HepG2 (cell line): ENCODE results near the gene PLEKHH3. TPM values are rescaled to one million over a fixed set of nuclear protein-coding genes. Genes with fewer than 3 reads are reported as not detected.
A peak's percentile ranks its signal among the peaks of the same experiment; 100 is the strongest.

Experiments used
- CREBL2 ChIP-seq: sonication (generic); formaldehyde crosslinking; IDR thresholded peaks from 2 replicates; pipeline ENCODE4 v1.8.1; 2023; ENCODE audit warnings: missing genetic modification reagents, mild to moderate bottlenecking, borderline replicate concordance
- ELF3 ChIP-seq: IDR thresholded peaks from 2 replicates; pipeline ENCODE4 v1.6.1; 2016; ENCODE audit warnings: missing genetic modification reagents, missing compliant biosample characterization
- RBM22 ChIP-seq: fragments of 200-400 bp; formaldehyde crosslinking; optimal IDR thresholded peaks from 2 replicates; pipeline ENCODE3; 2017; ENCODE audit warnings: mild to moderate bottlenecking, low read length, moderate library complexity
- REXO4 ChIP-seq: sonication (generic); formaldehyde crosslinking; IDR thresholded peaks from 2 replicates; pipeline ENCODE4 v1.8.0; 2022; ENCODE audit warnings: missing genetic modification reagents, mild to moderate bottlenecking, borderline replicate concordance
- RFXANK ChIP-seq: IDR thresholded peaks from 2 replicates; pipeline ENCODE4 v1.6.1; 2016
- RNF219 ChIP-seq: sonication (generic); formaldehyde crosslinking; IDR thresholded peaks from 2 replicates; pipeline ENCODE4 v1.5.0; 2020; ENCODE audit warnings: mild to moderate bottlenecking, missing genetic modification reagents
- SP1 ChIP-seq, 2 experiments: fragments of 450-650 bp in 1 of 2; sonication (generic) in 1 of 2; formaldehyde crosslinking in 1 of 2; IDR thresholded peaks; 2 replicates each; pipeline versions ENCODE4 v1.4.0 to v1.6.1; 2016 to 2020; ENCODE audit warnings: missing genetic modification reagents in 1 of 2
- ZBTB20 ChIP-seq: sonication (generic); formaldehyde crosslinking; IDR thresholded peaks from 2 replicates; pipeline ENCODE4 v1.8.1; 2023; ENCODE audit warnings: missing genetic modification reagents, low read depth, mild to moderate bottlenecking, borderline replicate concordance
- ZIK1 ChIP-seq: sonication (generic); formaldehyde crosslinking; IDR thresholded peaks from 2 replicates; pipeline ENCODE4 v1.5.0; 2020; ENCODE audit warnings: mild to moderate bottlenecking, low read depth, missing genetic modification reagents, borderline replicate concordance
- ZKSCAN5 ChIP-seq: sonication (generic); formaldehyde crosslinking; IDR thresholded peaks from 2 replicates; pipeline ENCODE4 v1.5.1; 2020; ENCODE audit warnings: mild to moderate bottlenecking, missing genetic modification reagents
- ZNF124 ChIP-seq: sonication (generic); formaldehyde crosslinking; IDR thresholded peaks from 2 replicates; pipeline ENCODE4 v1.4.0; 2020; ENCODE audit warnings: missing genetic modification reagents
- ZNF552 ChIP-seq: sonication (generic); formaldehyde crosslinking; IDR thresholded peaks from 2 replicates; pipeline ENCODE4 v1.9.0; 2022; ENCODE audit warnings: missing genetic modification reagents, mild to moderate bottlenecking, borderline replicate concordance
- ZNF574 ChIP-seq: sonication (generic); formaldehyde crosslinking; IDR thresholded peaks from 2 replicates; pipeline ENCODE4 v1.4.0; 2020; ENCODE audit warnings: missing genetic modification reagents
- ZNF678 ChIP-seq: sonication (generic); formaldehyde crosslinking; IDR thresholded peaks from 2 replicates; pipeline ENCODE4 v1.4.0; 2020; ENCODE audit warnings: mild to moderate bottlenecking, missing genetic modification reagents
- ZSCAN21 ChIP-seq: sonication (generic); formaldehyde crosslinking; IDR thresholded peaks from 2 replicates; pipeline ENCODE4 v1.8.0; 2022; ENCODE audit warnings: mild to moderate bottlenecking, missing genetic modification reagents, moderate library complexity, borderline replicate concordance
- polyA plus RNA-seq, 8 experiments: library from polyadenylated mRNA; depleted of rRNA in 3 of 8; stranded (reverse) in 7 of 8; unstranded in 1 of 8; fragments of >200 nt; fragmentation: Illumina TruSeq in 4 of 8; extraction: Trizol in 4 of 8; gene quantifications; 2 replicates each; pipeline versions ENCODE4 v1.2.1 to v1.2.3, GENCODE V29; 2011 to 2016; ENCODE audit warnings: low read depth in 4 of 8, missing spikeins in 1 of 8, mixed read lengths in 1 of 8; ENCODE audit not compliant: insufficient read depth in 1 of 8
- total RNA-seq, 5 experiments: library from RNA; depleted of rRNA; stranded (reverse); fragments of >200 nt; fragmentation: Illumina TruSeq; extraction: Trizol; gene quantifications; 2 replicates each; pipeline ENCODE4 v1.2.3, GENCODE V29; 2016; ENCODE audit warnings: low read depth in 1 of 5
- TF ChIP-seq, protein P1 (sequence below): sonication (generic); formaldehyde crosslinking; IDR thresholded peaks from 2 replicates; pipeline ENCODE4 v1.5.0; 2020; ENCODE audit warnings: mild to moderate bottlenecking, missing genetic modification reagents
- TF ChIP-seq, protein P2 (sequence below): sonication (generic); formaldehyde crosslinking; IDR thresholded peaks from 2 replicates; pipeline ENCODE4 v1.5.1; 2020; ENCODE audit warnings: mild to moderate bottlenecking, missing genetic modification reagents, moderate library complexity

PLEKHH3 gene
- total and polyA plus RNA-seq, 2 of the 13 experiments (the other 11 are each of a cell fraction or from before 2014, with no cell fraction given): 6.0 to 19.9 TPM

DNA sequence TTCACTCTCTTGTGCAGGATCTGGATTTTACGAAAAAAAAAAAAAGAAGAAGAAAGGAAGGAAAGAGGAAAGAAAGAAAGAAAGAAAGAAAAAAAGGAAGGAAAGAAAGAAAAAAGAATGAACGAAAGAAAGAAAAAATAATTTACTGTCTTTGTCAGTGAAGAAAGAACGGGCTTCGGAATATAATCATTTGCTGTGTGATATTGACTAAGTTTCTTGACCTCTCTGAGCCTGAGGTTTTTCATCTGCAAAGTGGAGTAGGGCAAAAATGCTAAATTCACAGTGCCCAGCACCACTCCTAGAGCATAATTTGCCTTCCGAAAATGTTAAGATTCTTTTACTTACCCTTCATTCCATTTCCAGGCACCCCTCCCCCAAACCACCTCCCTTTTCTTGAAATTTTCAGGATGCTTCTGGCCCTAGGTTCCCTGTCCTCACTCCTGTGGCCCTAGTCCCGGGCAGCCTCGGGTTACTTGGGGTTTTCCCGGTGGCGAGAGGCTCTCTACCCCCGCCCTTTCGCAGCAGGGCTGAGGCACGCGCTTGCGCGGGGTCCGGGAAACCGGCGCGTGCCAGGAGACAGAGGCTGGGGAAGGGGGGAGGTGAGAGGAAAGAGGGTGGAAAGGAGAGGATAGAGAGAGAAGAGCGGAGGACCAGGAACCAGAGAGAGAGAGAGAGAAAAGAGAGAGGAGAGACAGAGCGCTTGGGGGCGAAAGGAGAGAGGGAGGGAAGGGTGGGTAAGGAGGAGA lies 5.4 kb upstream of the PLEKHH3 start, which contains the start of gene CNTNAP1 (continued):
- TF ChIP-seq ZNF678 (no peak), SP1 (IDR thresholded peaks at IDR 0.05) (no peak), SP1 (CRISPR knock-in tag; IDR thresholded peaks at IDR 0.05) (no peak), ZKSCAN5 (CRISPR knock-in tag) (no peak), RNF219 (CRISPR knock-in tag) (no peak), ZSCAN21 (CRISPR knock-in tag) (no peak), REXO4 (CRISPR knock-in tag) (no peak), ZIK1 (CRISPR knock-in tag) (no peak), ZNF552 (CRISPR knock-in tag) (no peak), RFXANK (CRISPR knock-in tag) (0 out of 2 replicates have a peak, but pooled peaks have one; percentile 13), RBM22 (no peak), ZNF574 (no peak; the same call in 1 of the 2 replicates), ELF3 (no peak), ZBTB20 (CRISPR knock-in tag) (no peak; the same call in 1 of the 2 replicates), CREBL2 (CRISPR knock-in tag) (no peak), ZNF124 (peak; percentile 50; the same call in 1 of the 2 replicates)
- TF ChIP-seq, protein P1, sequence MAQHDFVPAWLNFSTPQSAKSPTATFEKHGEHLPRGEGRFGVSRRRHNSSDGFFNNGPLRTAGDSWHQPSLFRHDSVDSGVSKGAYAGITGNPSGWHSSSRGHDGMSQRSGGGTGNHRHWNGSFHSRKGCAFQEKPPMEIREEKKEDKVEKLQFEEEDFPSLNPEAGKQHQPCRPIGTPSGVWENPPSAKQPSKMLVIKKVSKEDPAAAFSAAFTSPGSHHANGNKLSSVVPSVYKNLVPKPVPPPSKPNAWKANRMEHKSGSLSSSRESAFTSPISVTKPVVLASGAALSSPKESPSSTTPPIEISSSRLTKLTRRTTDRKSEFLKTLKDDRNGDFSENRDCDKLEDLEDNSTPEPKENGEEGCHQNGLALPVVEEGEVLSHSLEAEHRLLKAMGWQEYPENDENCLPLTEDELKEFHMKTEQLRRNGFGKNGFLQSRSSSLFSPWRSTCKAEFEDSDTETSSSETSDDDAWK (CRISPR knock-in tag): no peak
- TF ChIP-seq, protein P2, sequence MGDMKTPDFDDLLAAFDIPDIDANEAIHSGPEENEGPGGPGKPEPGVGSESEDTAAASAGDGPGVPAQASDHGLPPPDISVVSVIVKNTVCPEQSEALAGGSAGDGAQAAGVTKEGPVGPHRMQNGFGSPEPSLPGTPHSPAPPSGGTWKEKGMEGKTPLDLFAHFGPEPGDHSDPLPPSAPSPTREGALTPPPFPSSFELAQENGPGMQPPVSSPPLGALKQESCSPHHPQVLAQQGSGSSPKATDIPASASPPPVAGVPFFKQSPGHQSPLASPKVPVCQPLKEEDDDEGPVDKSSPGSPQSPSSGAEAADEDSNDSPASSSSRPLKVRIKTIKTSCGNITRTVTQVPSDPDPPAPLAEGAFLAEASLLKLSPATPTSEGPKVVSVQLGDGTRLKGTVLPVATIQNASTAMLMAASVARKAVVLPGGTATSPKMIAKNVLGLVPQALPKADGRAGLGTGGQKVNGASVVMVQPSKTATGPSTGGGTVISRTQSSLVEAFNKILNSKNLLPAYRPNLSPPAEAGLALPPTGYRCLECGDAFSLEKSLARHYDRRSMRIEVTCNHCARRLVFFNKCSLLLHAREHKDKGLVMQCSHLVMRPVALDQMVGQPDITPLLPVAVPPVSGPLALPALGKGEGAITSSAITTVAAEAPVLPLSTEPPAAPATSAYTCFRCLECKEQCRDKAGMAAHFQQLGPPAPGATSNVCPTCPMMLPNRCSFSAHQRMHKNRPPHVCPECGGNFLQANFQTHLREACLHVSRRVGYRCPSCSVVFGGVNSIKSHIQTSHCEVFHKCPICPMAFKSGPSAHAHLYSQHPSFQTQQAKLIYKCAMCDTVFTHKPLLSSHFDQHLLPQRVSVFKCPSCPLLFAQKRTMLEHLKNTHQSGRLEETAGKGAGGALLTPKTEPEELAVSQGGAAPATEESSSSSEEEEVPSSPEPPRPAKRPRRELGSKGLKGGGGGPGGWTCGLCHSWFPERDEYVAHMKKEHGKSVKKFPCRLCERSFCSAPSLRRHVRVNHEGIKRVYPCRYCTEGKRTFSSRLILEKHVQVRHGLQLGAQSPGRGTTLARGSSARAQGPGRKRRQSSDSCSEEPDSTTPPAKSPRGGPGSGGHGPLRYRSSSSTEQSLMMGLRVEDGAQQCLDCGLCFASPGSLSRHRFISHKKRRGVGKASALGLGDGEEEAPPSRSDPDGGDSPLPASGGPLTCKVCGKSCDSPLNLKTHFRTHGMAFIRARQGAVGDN (CRISPR knock-in tag): peak; percentile 88
